GM23248 (cell line): ENCODE data around the gene PHYHD1.

Source experiments
- EZH2 ChIP-seq: fragments of 200-600 bp; sonication (generic); IDR thresholded peaks from 2 replicates; pipeline ENCODE4 v1.6.1; 2018; ENCODE audit warnings: antibody characterized with exemption, mild to moderate bottlenecking; ENCODE audit not compliant: insufficient read depth, poor library complexity, severe bottlenecking
- EZH2phosphoT487 ChIP-seq: fragments of 200-600 bp; sonication (generic); IDR thresholded peaks from 2 replicates; pipeline ENCODE4 v1.6.1; 2018; ENCODE audit warnings: antibody characterized with exemption, moderate library complexity, mild to moderate bottlenecking, low read depth; ENCODE audit not compliant: insufficient read depth

- TF ChIP-seq EZH2: no peak
- no peak for TF ChIP-seq EZH2phosphoT487
Measured at GRCh38 chr9:128893354-128893753, 27.4 kb upstream of the PHYHD1 start.
